A172 (cell line): ENCODE data around the gene AUTS2. TPM values are rescaled to one million over a fixed set of nuclear protein-coding genes. Genes with fewer than 3 reads are reported as not detected.

Experiments
- DNase-seq: peaks from one replicate; pipeline ENCODE4 v3.0.0-alpha.2; 2015; ENCODE audit warnings: low spot score
- total RNA-seq: library from RNA; depleted of rRNA; stranded (reverse); fragments of >200 nt; shearing (Covaris generic); gene quantifications from 2 replicates; pipeline ENCODE4 v1.2.3, GENCODE V29; 2014

AUTS2 gene
- total RNA-seq, 1 experiment from 2014 or later, result 4.6 TPM

- DNase-seq, result no peak
Observed at GRCh38 chr7:69934144-69934903, 336.0 kb downstream of the AUTS2 start.

- no peak for DNase-seq
Observed at GRCh38 chr7:69935107-69935506, 336.8 kb downstream of the AUTS2 start.

- no peak for DNase-seq
Observed at GRCh38 chr7:69937097-69937496, 338.8 kb downstream of the AUTS2 start.

DNA sequence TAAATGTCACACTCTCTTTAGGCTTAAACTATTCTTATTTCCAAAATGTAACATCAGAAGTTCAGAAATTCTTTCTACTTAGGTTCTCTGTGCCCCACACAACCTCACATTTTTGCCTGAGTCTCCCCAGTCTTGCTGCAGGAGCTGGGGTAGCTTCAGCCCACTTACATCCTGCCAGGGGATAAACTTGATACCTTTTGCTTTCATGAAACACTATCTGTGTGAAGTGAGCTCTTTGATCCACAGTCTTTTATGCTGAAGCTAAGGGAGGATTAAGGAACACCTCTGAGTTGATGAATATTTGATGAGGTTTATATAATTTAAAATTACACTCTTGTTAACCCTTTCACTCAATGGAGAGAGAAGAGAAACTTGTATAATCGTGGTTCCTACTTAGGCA is 341.0 kb downstream of the AUTS2 start:
- no peak for DNase-seq

GRCh38 chr7:69941077-69941651 is 342.9 kb downstream of the AUTS2 start:
- no peak for DNase-seq

GRCh38 chr7:69942573-69942972 is 344.3 kb downstream of the AUTS2 start:
- DNase-seq, result no peak

DNA sequence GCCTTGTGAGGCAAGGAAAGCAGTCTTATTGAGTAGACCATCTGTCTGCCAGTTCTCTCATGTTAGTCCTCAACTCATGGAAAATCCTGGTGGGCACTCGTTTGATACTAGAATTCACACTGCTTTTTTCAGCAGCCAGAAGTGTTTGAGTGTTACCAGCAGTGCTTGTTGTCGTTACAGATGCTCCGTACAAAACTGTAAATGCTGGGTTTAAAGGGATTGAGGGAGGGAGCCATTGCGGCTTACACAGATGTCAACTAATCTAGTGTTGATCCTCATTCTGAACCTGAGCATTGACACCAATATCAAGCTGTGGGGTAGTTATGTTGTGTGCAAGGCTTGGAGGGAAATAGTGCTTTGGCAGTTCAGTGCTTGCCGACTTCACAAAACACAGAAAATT is 348.6 kb downstream of the AUTS2 start:
- DNase-seq, result no peak

GRCh38 chr7:69947998-69948397 is 349.7 kb downstream of the AUTS2 start:
- DNase-seq, result no peak

GRCh38 chr7:69949122-69949521 is 350.8 kb downstream of the AUTS2 start:
- DNase-seq, result no peak

DNA sequence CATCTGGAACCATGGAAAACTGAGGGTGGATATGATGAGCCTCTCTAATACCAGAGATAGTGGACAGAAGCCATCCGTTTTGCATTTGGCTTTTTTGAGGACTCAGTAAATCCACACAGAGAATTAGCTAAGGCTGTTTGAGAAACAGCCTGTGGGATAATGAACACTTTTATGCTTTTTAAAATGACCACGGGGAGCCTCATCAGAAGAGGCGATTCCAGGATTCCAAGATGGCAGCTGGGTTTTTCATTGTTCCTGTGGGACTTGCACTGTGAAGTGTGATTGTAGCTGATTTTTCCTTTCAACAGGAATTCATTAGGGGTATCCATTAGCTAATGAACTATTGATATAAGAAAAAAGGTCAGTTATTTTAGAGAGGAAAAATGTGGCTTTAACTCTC is 353.2 kb downstream of the AUTS2 start:
- no peak for DNase-seq

- no peak for DNase-seq
Observed at GRCh38 chr7:69953136-69954067, 355.1 kb downstream of the AUTS2 start.

DNA sequence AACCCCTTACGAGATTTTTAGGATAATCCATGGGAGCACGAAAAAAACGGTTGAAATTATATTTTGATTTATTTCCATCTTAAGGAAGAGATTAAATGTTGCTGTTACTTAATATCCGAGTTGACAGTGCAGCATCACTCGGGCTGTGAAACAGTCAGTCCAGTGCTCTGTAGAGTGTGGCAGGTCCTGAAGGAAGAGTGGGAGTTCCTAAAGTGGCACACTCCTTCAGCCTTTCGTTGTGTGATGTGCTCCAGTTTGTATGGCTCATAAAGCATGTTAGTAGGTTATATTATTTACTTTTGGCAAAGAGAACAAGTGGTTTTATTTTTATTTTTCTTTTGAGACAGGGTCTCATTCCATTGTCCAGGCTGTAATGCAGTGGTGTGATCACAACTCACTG is 358.3 kb downstream of the AUTS2 start:
- no peak for DNase-seq

DNA sequence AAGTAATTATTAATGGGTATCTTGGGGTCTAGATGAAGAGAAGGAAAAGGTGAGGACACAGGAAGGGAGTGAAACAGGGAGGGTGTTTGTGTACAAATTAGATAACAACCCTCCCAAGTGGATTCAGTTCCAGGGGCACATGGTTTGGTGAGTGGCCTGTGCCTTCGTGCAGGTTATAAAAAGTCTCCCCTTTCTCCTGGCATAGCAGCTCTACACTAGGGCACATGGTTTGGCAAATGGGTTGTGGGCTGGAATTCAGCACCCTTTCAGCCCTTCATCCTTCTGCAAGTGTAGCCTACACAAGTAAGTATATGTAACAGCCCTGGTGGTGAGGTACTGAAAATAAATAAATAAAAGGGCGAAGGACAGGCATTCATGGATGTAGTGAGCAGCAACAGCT is 359.4 kb downstream of the AUTS2 start:
- no peak for DNase-seq

DNA sequence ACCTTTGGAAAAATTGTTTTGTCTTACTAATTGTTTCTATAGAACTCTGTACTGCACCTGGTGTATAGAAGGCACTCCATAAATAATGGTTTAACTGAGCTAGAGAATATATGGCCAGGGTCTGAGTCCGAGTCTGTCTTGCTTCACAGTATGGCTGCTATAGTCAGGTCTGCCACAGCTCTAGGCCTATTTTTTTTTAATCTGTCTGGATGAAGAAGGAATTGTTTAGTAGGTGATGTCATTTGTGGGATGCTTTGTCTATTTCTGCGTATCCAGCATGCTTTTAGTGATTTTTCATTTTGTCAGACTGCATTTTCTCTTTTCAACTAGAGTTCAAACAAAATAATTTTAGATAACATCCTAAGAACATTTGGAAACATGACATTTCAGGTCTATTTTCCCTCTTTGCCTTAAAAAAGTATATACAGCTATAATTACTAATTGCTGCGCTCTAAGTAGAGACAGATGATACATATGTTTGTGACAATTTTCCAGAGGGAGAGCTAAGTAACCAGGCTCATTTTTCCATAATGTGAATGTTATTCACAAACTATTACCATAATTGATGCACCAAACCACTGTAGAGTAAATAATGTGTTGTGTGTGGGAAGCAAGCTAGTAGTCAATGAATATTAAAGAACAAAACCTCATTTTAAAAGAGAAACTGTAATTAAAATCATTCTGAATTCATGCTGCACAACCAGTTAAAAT is 361.7 kb downstream of the AUTS2 start:
- DNase-seq, result no peak

- DNase-seq, result no peak
Observed at GRCh38 chr7:69961436-69961835, 363.2 kb downstream of the AUTS2 start.

DNA sequence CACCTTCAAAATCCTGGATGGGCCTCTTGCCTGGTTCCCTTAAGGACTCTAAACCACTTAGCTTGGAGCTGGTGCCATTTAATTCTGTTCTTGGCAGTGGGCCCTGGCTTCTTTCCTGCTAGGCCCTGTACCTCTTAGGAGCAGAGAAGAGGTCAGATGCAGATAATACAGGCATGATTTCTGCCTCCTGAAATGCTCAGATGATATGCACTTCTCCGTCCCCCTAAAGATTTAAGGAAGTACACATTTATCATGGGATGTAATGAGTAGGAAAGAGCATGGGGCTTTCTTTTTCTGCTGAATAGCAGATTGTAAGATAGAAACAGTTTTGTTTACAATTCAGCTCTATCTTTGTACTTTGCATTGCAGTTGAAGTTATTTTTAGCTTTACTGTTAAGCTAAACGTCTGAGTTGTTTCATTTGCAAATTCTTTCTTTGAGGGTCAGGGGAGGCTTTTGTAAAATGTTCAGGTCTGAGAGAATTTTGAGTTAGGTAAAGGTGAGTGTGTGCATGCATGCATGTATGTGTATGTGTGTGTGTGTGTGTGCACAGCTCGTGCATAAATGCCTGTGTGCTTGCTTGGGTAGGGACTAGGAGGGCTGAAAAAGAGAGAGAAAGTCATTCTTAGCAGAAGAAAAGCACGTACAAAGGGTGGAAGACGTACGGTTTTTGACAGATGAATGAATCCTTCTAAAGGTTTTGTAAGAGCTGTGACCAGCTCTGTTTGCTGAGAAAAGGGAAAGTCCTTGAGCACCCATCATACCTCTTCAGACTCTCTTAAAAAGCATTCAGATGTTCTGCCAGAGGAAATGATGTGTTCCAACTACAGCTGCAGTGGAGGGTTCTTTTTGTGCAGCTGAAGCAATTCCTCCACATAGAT is 364.2 kb downstream of the AUTS2 start:
- no peak for DNase-seq

DNA sequence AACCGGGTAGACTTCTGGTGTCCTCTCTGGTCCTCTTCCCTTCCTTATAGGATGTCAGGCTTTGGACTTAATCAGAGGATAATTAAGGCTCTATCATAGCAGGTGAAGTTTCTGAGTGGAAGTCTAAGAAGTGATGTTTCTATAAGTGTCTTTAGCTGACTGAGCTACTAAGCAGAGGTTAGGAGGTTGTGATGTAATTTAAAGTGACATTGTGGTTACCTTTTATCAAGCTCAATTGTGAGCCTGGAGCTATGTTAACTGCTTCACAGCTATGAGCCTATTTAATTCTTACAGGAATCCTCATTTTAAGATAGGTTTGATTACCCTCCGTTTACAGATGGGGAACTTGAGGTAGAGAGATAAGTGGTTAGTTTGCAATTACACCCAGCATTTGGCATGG is 365.1 kb downstream of the AUTS2 start:
- no peak for DNase-seq

GRCh38 chr7:69966766-69967591 is 368.7 kb downstream of the AUTS2 start:
- DNase-seq, result no peak

GRCh38 chr7:69967689-69968450 is 369.6 kb downstream of the AUTS2 start:
- DNase-seq, result no peak
